Measurements from ENCODE around the gene RBM22. TPM values are rescaled to one million over a fixed set of nuclear protein-coding genes. Genes with fewer than 3 reads are reported as not detected.
A peak's percentile ranks its signal among the peaks of the same experiment; 100 is the strongest.
"Not testable (repeated sequence)": the region's sequence is repeated elsewhere in the genome, so short reads cannot be mapped to it uniquely, and the experiment has no call there.

Gene RBM22
- 13.1 and 17.1 TPM in 2 replicates for total RNA-seq

- peak; percentile 90 to 92 for DNase-seq (ENCODE audit: low read depth in 2 of 2)
Measured at GRCh38 chr5:150700594-150701377, at the start of gene RBM22. TSS of gene RBM22 (minus strand) at chr5:150701062. CDS start at chr5:150700985, 77 bp downstream.

GRCh38 chr5:150750469-150750868, 49.6 kb upstream of the RBM22 start:
- no peak for DNase-seq (ENCODE audit: low read depth in 2 of 2)

- not testable (repeated sequence) for DNase-seq (ENCODE audit: low read depth in 2 of 2)
Measured at GRCh38 chr5:150743142-150743488, 42.3 kb upstream of the RBM22 start.

GRCh38 chr5:150742455-150743141, 41.7 kb upstream of the RBM22 start:
- not testable (repeated sequence) for DNase-seq (ENCODE audit: low read depth in 2 of 2)

GRCh38 chr5:150740992-150741391, 40.1 kb upstream of the RBM22 start:
- no peak for DNase-seq (ENCODE audit: low read depth in 2 of 2)

- DNase-seq (ENCODE audit: low read depth in 2 of 2): no peak
Measured at GRCh38 chr5:150738862-150739261, 38.0 kb upstream of the RBM22 start.

GRCh38 chr5:150734579-150735384, 33.9 kb upstream of the RBM22 start:
- DNase-seq (ENCODE audit: low read depth in 2 of 2): no peak

- no peak for DNase-seq (ENCODE audit: low read depth in 2 of 2)
Measured at GRCh38 chr5:150731669-150732242, 30.9 kb upstream of the RBM22 start.

- DNase-seq (ENCODE audit: low read depth in 2 of 2): no peak
Measured at GRCh38 chr5:150729859-150730258, 29.0 kb upstream of the RBM22 start.

GRCh38 chr5:150723845-150724244, 23.0 kb upstream of the RBM22 start:
- peak in 1 of 2 donors; percentile 43 for DNase-seq (ENCODE audit: low read depth in 2 of 2)

- DNase-seq (ENCODE audit: low read depth in 2 of 2): peak; percentile 4 to 37
Measured at GRCh38 chr5:150710165-150710564, 9.3 kb upstream of the RBM22 start.

- peak; percentile 41 to 57 for DNase-seq (ENCODE audit: low read depth in 2 of 2)
Measured at GRCh38 chr5:150706776-150707390, 6.0 kb upstream of the RBM22 start.

- no peak for DNase-seq (ENCODE audit: low read depth in 2 of 2)
Measured at GRCh38 chr5:150703762-150704161, 2.9 kb upstream of the RBM22 start.

- no peak for DNase-seq (ENCODE audit: low read depth in 2 of 2)
Measured at GRCh38 chr5:150700246-150700593, 642 bp downstream of the RBM22 start.

GRCh38 chr5:150694612-150695011, 6.2 kb downstream of the RBM22 start:
- DNase-seq (ENCODE audit: low read depth in 2 of 2): no peak

- DNase-seq (ENCODE audit: low read depth in 2 of 2): no peak
Measured at GRCh38 chr5:150692276-150692675, 8.6 kb downstream of the RBM22 start.

- no peak for DNase-seq (ENCODE audit: low read depth in 2 of 2)
Measured at GRCh38 chr5:150690760-150691159, 10.1 kb downstream of the RBM22 start.

GRCh38 chr5:150689120-150689519, 11.7 kb downstream of the RBM22 start:
- no peak for DNase-seq (ENCODE audit: low read depth in 2 of 2)

- no peak for DNase-seq (ENCODE audit: low read depth in 2 of 2)
Measured at GRCh38 chr5:150676578-150676977, 24.3 kb downstream of the RBM22 start.

- no peak for DNase-seq (ENCODE audit: low read depth in 2 of 2)
Measured at GRCh38 chr5:150675069-150675468, 25.8 kb downstream of the RBM22 start.

GRCh38 chr5:150674341-150674821, 26.5 kb downstream of the RBM22 start:
- DNase-seq (ENCODE audit: low read depth in 2 of 2): no peak
